ENCODE results near the gene AGR2. TPM values are rescaled to one million over a fixed set of nuclear protein-coding genes. Genes with fewer than 3 reads are reported as not detected.
"Not testable (repeated sequence)": the region's sequence is repeated elsewhere in the genome, so short reads cannot be mapped to it uniquely, and the experiment has no call there.

The AGR2 gene
- 1 to 10 TPM in 1 of 3 donors, under 1 TPM in 2; 0.76 to 1.2 (median 0.95) TPM for total RNA-seq

DNA sequence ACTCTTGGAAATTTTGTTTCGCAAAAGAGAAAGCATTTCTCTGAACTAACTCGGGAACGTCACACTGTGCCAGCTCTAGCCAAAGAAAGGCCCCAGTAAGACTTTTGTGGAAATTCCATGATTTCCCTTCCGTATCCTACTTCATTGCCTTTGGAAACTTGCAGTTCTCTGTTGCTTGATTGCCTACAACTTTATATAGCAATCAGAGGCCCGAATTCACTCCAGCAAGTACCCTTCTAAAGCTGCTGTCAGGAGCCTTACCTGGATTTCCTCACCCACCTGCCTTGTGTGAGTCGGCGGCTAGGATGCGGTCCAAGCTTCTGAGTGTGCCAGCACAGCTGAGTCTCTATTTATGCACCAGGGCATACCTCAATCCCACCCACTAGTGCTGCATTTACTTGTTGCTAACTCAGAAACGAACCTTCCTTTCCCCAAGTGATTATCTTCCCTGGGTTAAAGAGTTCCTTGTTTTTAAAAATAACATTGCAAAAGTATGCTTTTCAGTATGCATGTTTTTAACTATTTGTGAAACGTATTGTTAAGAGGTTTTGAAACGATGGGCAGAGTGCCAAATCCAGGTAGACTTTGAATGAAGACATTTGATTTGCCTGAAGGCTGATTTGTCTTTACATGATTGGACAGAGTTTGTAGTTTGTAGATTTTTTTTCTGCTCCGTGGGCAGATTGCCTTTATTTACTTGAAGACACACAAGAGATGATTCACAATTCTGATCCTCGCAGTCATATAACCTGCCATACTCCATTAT is at the start of gene AGR2:
TSS of gene AGR2 (minus strand) at position 326 of the 766 bp plus-strand sequence. CDS start 3,203 bp downstream, outside the sequence.
- Mint-ChIP-seq H3K4me3 (no peak within 1 kb of the TSS), H3K9me3 (no peaks in the 10 kb centered on the region), H3K36me3 (ENCODE audit: insufficient read depth) (no peaks in the 10 kb centered on the region), H3K4me1 (ENCODE audit: low read depth) (no peaks in the 10 kb centered on the region), H3K27me3 (ENCODE audit: low read depth) (no peaks in the 10 kb centered on the region)
- DNase-seq (no peak), ATAC-seq (no peak)

DNA sequence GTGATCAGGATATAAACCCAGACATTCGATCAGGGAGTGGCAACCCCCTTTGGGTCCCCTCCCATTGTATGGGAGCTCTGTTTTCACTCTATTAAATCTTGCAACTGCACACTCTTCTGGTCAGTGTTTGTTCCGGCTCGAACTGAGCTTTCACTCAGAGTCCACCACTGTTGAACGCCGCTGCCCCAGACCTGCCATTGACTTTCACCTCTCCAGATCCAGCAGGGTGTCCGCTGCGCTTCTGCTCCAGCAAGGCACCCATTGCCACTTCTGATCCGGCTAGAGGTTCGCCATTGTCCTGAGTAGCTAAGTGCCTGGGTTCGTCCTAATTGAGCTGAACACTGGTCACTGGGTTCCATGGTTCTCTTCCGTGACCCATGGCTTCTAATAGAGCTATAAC is 48.4 kb upstream of the AGR2 start:
- not testable (repeated sequence) for H3K4me3 Mint-ChIP-seq; H3K36me3 Mint-ChIP-seq (ENCODE audit: insufficient read depth); H3K9me3 Mint-ChIP-seq; DNase-seq; ATAC-seq; H3K4me1 Mint-ChIP-seq (ENCODE audit: low read depth)
- peaks cover 28% of the 10 kb centered on the region for H3K27me3 Mint-ChIP-seq (ENCODE audit: low read depth)

DNA sequence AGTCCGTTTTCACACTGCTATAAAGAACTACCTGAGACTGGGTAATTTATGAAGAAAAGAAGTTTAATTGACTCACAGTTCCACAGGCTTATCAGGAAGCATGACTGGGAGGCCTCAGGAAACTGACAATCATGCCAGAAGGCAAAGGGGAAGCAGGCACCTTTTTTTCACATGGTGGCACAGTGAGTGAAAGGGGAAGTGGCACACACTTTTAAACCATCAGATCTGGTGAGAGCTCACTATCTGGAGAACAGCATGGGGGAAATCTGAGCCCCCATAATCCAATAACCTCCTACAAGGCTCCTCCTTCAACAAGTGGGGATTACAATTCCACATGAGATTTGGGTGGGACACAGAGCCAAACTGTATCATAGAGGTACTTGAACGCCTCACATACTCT is 47.0 kb upstream of the AGR2 start:
- no peaks in the 10 kb centered on the region for H3K9me3 Mint-ChIP-seq
- DNase-seq, result no peak
- no peak overlapping the region for H3K4me3 Mint-ChIP-seq
- no peak for ATAC-seq
- H3K36me3 Mint-ChIP-seq (ENCODE audit: insufficient read depth), result no peaks in the 10 kb centered on the region
- peaks cover 28% of the 10 kb centered on the region for H3K27me3 Mint-ChIP-seq (ENCODE audit: low read depth)
- H3K4me1 Mint-ChIP-seq (ENCODE audit: low read depth), result peaks cover 3% of the 10 kb centered on the region

DNA sequence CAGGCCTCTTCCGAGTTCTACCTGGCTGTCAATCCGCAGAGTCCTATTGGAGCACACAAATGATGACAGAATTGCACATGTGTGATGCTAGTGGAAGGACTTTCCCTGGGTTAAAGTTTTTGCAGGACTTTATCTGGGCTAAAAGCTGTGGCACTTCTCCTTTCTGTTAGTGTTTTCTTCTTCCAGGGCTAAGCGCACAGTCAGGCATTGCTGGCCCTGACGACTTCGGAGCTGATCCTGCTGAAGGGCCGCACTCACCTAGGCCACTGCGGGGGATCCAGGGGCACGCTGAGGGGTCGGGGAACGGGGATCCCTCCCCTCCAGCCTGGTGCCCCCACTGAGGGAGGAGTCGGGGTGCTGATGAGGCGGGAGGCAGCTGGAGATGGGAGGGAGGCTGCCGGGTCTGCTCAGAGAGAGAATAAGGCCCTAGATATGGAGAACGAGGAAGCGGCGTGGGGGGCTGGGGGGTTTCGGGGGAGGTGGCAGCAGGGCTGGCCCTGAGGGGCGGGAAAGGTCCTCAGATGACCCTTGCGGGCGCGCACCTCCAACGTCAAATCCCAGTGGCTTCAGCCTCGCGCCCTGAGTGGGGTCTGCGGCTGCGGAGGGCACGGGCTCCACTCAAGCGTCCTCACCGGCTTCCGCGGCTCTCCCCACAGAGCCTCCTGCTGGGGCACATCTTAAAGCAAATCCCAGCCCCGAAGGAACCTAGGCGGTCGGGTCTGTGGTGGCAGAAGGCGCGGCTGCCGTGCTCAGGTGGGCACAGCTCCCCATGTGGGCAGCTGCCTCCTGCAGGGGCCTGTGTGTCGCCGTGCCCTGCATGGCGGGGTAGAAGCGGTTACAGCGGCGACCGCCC is 46.0 kb upstream of the AGR2 start:
- peak; percentile 18 to 46 for ATAC-seq
- Mint-ChIP-seq H3K9me3 (no peaks in the 10 kb centered on the region), H3K36me3 (ENCODE audit: insufficient read depth) (no peaks in the 10 kb centered on the region), H3K4me1 (ENCODE audit: low read depth) (peaks cover 3% of the 10 kb centered on the region), H3K27me3 (ENCODE audit: low read depth) (peaks cover 25% of the 10 kb centered on the region), H3K4me3 (no peak overlapping the region)
- DNase-seq, result no peak

DNA sequence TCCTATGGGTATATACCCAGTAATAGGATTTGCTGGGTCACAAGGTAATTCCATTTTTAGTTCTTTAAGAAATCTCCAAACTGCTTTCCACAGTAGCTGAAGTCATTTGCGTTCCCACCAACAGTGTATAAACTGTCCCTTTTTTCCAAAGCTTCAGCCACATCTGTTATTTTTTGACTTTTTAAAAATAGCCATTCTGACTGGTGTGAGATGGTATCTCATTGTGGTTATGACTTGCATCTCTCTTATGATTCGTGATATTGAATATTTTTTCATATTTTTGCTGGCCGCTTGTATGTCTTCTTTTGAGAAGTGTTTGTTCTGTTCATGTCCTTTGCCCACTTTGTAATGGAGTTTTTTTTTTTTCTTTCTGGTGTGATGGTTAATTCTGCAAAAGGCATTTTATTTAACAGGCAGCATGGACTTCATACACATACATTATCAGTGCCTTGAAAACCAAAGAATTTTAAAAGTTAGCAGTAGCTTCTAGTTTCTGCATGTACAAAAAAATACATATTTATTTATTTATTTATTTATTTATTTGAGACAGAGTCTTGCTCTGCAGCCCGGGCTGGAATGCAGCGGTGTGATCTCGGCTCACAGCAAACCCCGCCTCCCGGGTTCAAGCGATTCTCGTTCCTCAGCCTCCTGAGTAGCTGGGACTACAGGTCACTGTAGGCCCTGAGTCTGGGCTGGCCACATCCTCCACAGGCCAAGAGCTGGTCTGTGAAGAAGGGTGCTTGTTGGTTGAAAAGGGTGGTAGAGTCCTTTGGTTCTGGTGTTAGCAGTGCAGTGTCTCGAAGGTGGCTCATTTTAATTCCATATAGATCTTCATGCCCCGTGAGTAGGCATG is 44.7 kb upstream of the AGR2 start:
- no peak overlapping the region for H3K4me3 Mint-ChIP-seq
- H3K9me3 Mint-ChIP-seq, result no peaks in the 10 kb centered on the region
- no peak for DNase-seq
- H3K4me1 Mint-ChIP-seq (ENCODE audit: low read depth), result peaks cover 3% of the 10 kb centered on the region
- ATAC-seq, result no peak
- H3K27me3 Mint-ChIP-seq (ENCODE audit: low read depth), result peaks cover 29% of the 10 kb centered on the region
- H3K36me3 Mint-ChIP-seq (ENCODE audit: insufficient read depth), result no peaks in the 10 kb centered on the region

DNA sequence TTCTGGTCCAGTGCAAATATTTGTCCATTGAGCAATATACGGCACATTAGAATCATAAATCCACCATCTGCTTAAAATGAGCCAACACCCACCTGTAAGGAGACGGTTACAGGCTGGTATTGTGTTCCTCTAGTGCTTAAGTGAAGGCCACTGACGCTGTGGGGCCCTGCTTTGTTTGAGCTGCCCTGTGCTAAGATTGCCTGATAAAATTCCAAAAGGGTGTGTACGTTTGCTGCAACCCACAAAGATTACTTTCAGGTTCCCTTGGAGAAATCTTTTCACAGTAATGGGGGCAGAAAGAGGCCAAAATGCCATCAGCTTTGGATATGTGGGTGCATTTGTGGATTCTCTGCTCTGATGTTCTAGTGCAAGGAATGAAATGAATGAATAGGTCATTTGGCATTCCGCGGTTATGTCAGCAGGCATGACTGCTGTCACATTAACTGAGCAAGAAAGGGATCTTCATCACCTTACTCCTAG is 42.6 kb upstream of the AGR2 start:
- no peak overlapping the region for H3K4me3 Mint-ChIP-seq
- peaks cover 3% of the 10 kb centered on the region for H3K4me1 Mint-ChIP-seq (ENCODE audit: low read depth)
- peaks cover 30% of the 10 kb centered on the region for H3K27me3 Mint-ChIP-seq (ENCODE audit: low read depth)
- H3K9me3 Mint-ChIP-seq, result no peaks in the 10 kb centered on the region
- H3K36me3 Mint-ChIP-seq (ENCODE audit: insufficient read depth), result no peaks in the 10 kb centered on the region
- ATAC-seq, result no peak
- DNase-seq, result no peak

DNA sequence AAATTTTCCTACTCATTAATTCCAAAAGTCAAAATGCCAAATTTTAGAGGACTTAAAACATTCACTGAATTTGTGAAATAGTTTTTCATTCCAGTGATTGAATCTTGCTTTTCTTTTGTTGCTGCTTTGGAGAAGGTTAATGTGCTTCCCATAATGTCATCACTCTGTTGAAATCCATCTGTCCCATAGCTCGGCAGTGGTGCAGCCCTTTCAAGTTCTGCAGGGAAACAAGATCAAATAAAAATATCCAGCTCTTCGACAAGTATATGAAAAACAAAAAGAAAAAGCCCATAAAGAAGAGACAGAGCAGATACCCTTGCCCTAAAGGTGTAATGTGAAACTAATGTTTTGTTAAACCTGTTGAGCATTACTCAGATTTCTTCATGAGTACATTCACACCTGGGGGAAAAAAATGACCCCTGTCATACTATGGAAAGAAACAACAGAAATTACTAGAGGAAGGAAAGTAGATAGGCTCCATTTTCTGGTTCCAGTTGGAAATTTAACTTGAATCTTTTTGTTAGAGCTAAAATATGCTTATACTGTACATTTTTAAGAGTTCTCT is 41.9 kb upstream of the AGR2 start:
- ATAC-seq, result no peak
- H3K4me3 Mint-ChIP-seq, result no peak overlapping the region
- no peaks in the 10 kb centered on the region for H3K36me3 Mint-ChIP-seq (ENCODE audit: insufficient read depth)

DNA sequence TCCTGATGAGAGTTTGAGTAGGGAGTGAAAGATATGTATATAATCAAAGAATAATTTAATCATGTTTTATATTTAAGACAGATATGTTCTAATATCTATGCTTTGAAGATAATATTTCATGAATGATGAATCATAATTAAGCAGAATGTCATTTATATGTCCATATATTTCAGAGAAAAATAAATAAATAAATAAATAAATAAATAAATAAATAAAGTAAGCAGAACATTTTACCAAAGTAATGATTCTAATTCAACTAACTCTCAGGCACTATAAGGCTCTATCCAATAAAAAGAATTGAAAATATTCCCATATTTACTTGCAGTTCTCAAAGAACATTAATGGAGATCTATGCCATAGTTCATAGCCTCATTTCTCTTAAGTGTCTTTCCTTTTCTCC is 40.9 kb upstream of the AGR2 start:
- ATAC-seq (no peak), DNase-seq (no peak)
- H3K4me3 Mint-ChIP-seq, result no peak overlapping the region

More for the DNA sequence above, 41.9 kb upstream of the AGR2 start:
- Mint-ChIP-seq H3K27me3 (ENCODE audit: low read depth) (peaks cover 29% of the 10 kb centered on the region), H3K4me1 (ENCODE audit: low read depth) (peaks cover 3% of the 10 kb centered on the region), H3K9me3 (no peaks in the 10 kb centered on the region)
- no peak for DNase-seq

DNA sequence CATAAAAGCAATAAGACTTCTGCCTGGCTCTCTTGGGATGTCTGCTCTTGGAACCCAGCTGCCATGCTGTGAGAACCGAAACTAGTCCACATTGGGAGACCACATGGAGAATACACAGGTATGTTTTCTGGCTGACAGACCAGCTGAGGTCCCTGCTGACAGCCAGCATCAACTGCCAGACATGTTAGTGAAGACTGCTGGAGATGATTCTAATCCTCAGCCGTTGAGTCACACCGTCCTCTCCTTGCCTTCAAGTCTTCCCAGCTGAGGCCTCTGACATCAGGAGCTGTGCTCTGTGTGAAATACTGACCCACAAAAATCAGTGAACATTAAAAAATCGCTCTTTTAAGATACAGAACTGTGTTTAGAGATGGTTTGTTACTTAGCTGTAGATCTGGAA is 36.9 kb upstream of the AGR2 start:
- Mint-ChIP-seq H3K4me3 (no peak overlapping the region), H3K36me3 (ENCODE audit: insufficient read depth) (no peaks in the 10 kb centered on the region), H3K9me3 (no peaks in the 10 kb centered on the region), H3K27me3 (ENCODE audit: low read depth) (peaks cover 9% of the 10 kb centered on the region), H3K4me1 (ENCODE audit: low read depth) (no peaks in the 10 kb centered on the region)
- ATAC-seq (no peak), DNase-seq (no peak)

More for the DNA sequence above, 40.9 kb upstream of the AGR2 start:
- no peaks in the 10 kb centered on the region for H3K36me3 Mint-ChIP-seq (ENCODE audit: insufficient read depth)
- no peaks in the 10 kb centered on the region for H3K4me1 Mint-ChIP-seq (ENCODE audit: low read depth)
- no peaks in the 10 kb centered on the region for H3K9me3 Mint-ChIP-seq
- peaks cover 23% of the 10 kb centered on the region for H3K27me3 Mint-ChIP-seq (ENCODE audit: low read depth)

DNA sequence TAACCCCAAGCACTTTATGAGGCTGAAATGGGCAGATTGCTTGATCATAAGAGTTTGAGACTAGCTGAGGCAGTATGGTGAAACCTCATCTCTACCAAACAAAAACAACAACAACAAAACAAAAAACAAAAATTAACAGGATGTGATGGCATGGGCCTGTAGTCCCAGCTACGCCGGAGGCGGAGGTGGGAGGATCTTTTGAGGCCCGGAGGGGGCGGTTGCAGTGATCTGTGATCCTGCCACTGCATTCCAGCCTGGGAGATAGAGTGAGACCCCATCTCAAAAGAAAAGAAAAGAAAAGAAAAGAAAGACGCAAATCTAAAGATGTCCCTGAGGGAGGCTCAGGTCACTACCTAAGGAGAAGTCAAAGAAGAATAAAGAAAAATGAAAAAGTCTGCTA is 35.3 kb upstream of the AGR2 start:
- Mint-ChIP-seq H3K27me3 (ENCODE audit: low read depth) (peaks cover 5% of the 10 kb centered on the region), H3K4me3 (no peak overlapping the region), H3K9me3 (no peaks in the 10 kb centered on the region), H3K36me3 (ENCODE audit: insufficient read depth) (no peaks in the 10 kb centered on the region), H3K4me1 (ENCODE audit: low read depth) (no peaks in the 10 kb centered on the region)
- ATAC-seq, result no peak
- DNase-seq, result no peak

DNA sequence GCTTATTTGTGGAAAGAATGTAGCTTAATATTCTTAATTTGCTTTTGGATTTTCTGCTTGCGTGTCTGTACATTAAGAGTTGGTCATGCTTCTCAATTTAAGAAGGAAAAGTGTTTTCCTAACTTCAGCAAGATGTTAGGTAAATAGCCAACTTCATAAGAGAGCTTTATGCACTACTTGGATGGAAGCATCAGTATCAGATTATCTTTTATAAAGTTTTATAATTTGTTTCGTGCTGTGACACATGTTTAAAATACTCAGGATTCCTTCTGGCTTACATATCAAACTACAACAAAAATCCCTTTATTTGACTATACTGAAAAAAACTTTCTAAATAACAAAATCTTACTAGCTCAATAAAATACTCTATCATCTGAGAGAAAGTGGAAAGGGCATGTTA is 34.8 kb upstream of the AGR2 start:
- Mint-ChIP-seq H3K4me1 (ENCODE audit: low read depth) (no peaks in the 10 kb centered on the region), H3K9me3 (no peaks in the 10 kb centered on the region), H3K27me3 (ENCODE audit: low read depth) (peaks cover 5% of the 10 kb centered on the region), H3K4me3 (no peak overlapping the region), H3K36me3 (ENCODE audit: insufficient read depth) (no peaks in the 10 kb centered on the region)
- ATAC-seq (no peak), DNase-seq (no peak)

DNA sequence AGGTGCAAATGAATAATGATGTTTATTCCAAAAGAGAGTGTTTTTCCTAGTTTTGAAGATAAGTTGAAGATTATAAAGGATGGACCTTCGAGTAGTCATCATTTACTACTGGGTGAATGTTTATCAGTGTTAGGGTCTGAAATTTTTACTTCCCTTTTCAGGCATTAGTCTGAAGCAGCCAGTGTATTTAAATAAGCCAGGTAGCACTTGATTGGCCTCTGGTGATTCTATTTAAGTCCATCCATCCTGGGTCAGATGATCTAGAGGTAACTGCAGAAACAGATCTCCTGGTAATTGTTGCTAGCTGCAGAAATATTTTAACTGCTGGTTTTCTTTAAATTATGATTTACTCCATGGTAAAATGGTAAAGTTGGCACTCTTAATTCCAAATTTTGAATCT is 34.1 kb upstream of the AGR2 start:
- no peaks in the 10 kb centered on the region for H3K4me1 Mint-ChIP-seq (ENCODE audit: low read depth)
- H3K9me3 Mint-ChIP-seq, result no peaks in the 10 kb centered on the region
- DNase-seq, result no peak
- no peaks in the 10 kb centered on the region for H3K36me3 Mint-ChIP-seq (ENCODE audit: insufficient read depth)
- ATAC-seq, result no peak
- H3K27me3 Mint-ChIP-seq (ENCODE audit: low read depth), result no peaks in the 10 kb centered on the region
- H3K4me3 Mint-ChIP-seq, result no peak overlapping the region

DNA sequence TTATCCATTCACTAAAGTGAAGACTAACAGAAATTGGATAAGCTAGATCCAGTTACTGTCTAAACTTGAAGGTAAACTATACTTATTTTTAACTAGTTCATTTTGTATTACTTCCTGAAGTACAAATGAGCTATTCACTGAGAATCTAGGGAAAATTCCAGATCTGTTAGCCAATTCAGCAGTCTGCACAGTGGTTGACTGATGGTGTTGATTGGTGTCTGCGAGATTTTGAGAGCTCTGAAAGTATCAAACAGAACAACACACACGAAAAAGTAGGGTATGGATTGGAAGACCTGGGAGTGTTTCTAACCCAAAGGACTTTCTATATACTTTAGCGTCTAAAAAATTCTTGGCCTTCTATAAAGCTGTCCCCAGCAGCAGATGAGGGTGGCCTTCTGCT is 33.6 kb upstream of the AGR2 start:
- Mint-ChIP-seq H3K9me3 (no peaks in the 10 kb centered on the region), H3K4me3 (no peak overlapping the region), H3K27me3 (ENCODE audit: low read depth) (no peaks in the 10 kb centered on the region), H3K4me1 (ENCODE audit: low read depth) (no peaks in the 10 kb centered on the region), H3K36me3 (ENCODE audit: insufficient read depth) (no peaks in the 10 kb centered on the region)
- DNase-seq (no peak), ATAC-seq (no peak)

DNA sequence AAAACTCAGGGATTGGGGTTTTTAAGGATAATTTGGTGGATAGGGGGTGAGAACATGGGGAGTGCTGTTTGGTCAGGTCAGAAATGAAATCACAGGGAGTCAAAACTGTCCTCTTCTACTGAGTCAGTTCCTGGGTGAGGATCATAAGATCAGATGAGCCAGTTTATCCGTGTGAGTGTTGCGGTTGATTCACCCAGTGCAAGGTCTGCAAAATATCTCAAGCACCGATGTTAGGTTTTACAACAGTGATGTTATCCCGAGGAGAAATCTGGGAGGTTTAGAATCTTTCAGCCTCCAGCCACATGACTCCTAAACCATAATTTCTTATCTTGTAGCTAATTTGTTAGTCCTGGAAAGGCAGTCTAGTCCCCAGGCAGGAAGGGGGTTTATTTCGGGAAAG is 31.7 kb upstream of the AGR2 start:
- Mint-ChIP-seq H3K36me3 (ENCODE audit: insufficient read depth) (no peaks in the 10 kb centered on the region), H3K4me1 (ENCODE audit: low read depth) (no peaks in the 10 kb centered on the region), H3K9me3 (no peaks in the 10 kb centered on the region), H3K27me3 (ENCODE audit: low read depth) (no peaks in the 10 kb centered on the region), H3K4me3 (no peak overlapping the region)
- DNase-seq, result no peak
- ATAC-seq, result no peak
